Gastroesophageal sphincter (tissue), 3 donors: ENCODE data around the gene SLC35F4.

Source experiments
- CTCF ChIP-seq, 4 experiments: fragments of 200-600 bp in 2 of 4; fragments of 450-650 bp in 2 of 4; sonication (generic) in 1 of 4; IDR thresholded peaks; one replicate each; pipeline ENCODE4 v1.5.1; 2017 to 2019; ENCODE audit warnings: antibody characterized with exemption in 4 of 4, mild to moderate bottlenecking in 2 of 4, moderate library complexity in 2 of 4
- POLR2A ChIP-seq, 2 donors: fragments of 450-650 bp; IDR thresholded peaks; one replicate each; pipeline ENCODE4 v1.6.1; 2017; ENCODE audit warnings: antibody characterized with exemption in 2 of 2, mild to moderate bottlenecking in 2 of 2, moderate library complexity in 1 of 2

- no peak for TF ChIP-seq CTCF (IDR thresholded peaks at IDR 0.05)
- no peak for TF ChIP-seq POLR2A (IDR thresholded peaks at IDR 0.05)
Observed at GRCh38 chr14:57637901-57638300, 228.0 kb downstream of the SLC35F4 start.
